Right cardiac atrium (tissue), 5 donors: ENCODE data around the gene P4HA2. TPM values are rescaled to one million over a fixed set of nuclear protein-coding genes. Genes with fewer than 3 reads are reported as not detected.

ENCODE experiments used
- ATAC-seq, 2 donors: fragments of 200-7000 bp; cut with Tn5 transposase; one replicate each; pipeline versions ENCODE4 v1.8.0 to v1.9.1; 2020; ENCODE audit warnings: moderate library complexity in 2 of 2, mild to moderate bottlenecking in 1 of 2
- DNase-seq, 3 donors: peaks; one replicate each; pipeline ENCODE4 v3.0.0-alpha.2; 2020
- H3K27ac ChIP-seq: one replicate; pipeline ENCODE4 v1.5.1; 2013; ENCODE audit warnings: mild to moderate bottlenecking, low read length, control low read depth, moderate library complexity
- H3K27me3 ChIP-seq: one replicate; pipeline ENCODE4 v1.6.1; 2013; ENCODE audit not compliant: control insufficient read depth, insufficient read depth
- H3K4me1 ChIP-seq: one replicate; pipeline ENCODE4 v1.6.1; 2013; ENCODE audit warnings: low read length; ENCODE audit not compliant: control insufficient read depth, insufficient read depth
- H3K4me3 ChIP-seq: one replicate; pipeline ENCODE4 v1.5.1; 2013; ENCODE audit warnings: low read length, control low read depth
- H3K9me3 ChIP-seq: one replicate; pipeline ENCODE4 v1.6.1; 2013; ENCODE audit warnings: low read length; ENCODE audit not compliant: control insufficient read depth
- WGBS: extraction: QIAGEN DNeasy Blood & Tissue Kit; methylation state at CpG from one replicate; pipeline ENCODE4 v1.1.7; 2013; 5-methylcytosine and 5-hydroxymethylcytosine counted together
- intact Hi-C, 4 donors: fragments of 100-400 bp; cut with DNase I; formaldehyde crosslinking; loops; one replicate each; pipeline versions ENCODE4 v1.11.0 to v1.14.0; 2022 to 2023
- polyA plus RNA-seq: library from polyadenylated mRNA; stranded (reverse); fragments of 200-250 nt; gene quantifications from one replicate; pipeline ENCODE4 v1.2.3, GENCODE V29; 2013
- total RNA-seq, 4 donors: library from RNA; stranded (reverse); fragmentation: NEBNext Ultra II Directional; extraction: Animal tissue kit (Norgen Biotek cat#: 25700); gene quantifications; one replicate each; pipeline ENCODE4 v1.2.1, GENCODE V29; 2021
- donor health status: healthy with polysubstance abuse.
- donor health status: DM: no; HTN: yes; CAD: no.
- donor health status: DM: no; HTN: no; CAD: no.
- donor health status: DM: no; HTN: yes; CAD: no; lungs with severe emphysema.
- donor health status: DM: yes; HTN: yes; CAD: no.

P4HA2 gene
- total and polyA plus RNA-seq, 5 donors: 51.9 to 103 (median 71.4) TPM

- Histone ChIP-seq H3K27me3 (no peaks in the 10 kb centered on the region), H3K9me3 (no peaks in the 10 kb centered on the region), H3K27ac (no peak overlapping the region), H3K4me1 (peaks cover 46% of the 10 kb centered on the region), H3K4me3 (no peak overlapping the region)
- intact Hi-C loops: no loop called here
- WGBS: 63% methylated on average over 7 of the region's 7 CpGs
- ATAC-seq (peak in 1 of 2 donors; percentile 39), DNase-seq (peak in 2 of 3 donors; percentile 60 to 68)
Observed at GRCh38 chr5:132263548-132264261, 36.1 kb upstream of the P4HA2 start.

GRCh38 chr5:132262882-132263547 lies 35.4 kb upstream of the P4HA2 start:
- WGBS: 98% methylated on average over 2 of the region's 2 CpGs
- DNase-seq: no peak
- intact Hi-C loops: no loop called here

DNA sequence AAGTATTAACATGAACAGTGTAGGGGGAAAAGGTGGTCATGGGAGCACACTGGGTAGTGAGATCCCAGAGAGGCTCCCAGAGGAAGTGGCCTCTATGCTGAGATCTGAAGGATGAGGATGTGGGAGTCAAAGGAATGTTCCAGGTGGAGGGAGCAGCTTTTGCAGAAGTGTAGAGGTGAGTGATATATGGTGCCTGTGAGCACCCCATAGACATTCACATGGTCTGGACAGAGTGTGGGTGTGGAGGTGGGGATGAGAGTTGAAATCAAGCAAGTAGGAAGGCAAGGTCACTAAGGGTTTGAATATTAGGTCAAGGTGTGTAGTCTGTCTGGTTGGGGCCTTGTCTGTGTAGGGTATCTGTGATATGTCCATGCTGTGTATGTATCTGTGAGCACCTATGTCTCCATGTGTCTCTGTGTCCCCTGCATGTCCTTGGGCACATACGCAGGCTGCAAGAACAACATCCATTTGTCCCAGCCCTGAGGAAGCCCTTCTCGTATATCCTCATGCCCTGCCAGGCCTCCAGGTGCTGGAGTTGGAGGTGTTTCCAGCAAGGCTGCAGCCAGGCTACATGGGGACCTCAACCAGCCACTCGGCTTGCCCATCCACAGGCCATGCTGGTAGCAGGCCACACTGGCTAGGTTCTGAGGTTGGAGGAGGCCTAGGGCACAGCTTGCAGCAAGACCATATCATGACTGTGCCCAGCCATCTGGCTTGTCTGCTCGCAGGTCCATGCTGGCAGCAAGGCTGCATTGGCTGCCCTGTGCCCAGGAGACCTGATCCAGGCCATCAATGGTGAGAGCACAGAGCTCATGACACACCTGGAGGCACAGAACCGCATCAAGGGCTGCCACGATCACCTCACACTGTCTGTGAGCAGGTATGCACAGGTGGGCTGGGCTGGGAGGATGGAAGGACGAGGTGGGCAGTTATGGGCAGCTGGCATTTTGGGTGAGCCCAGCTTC lies 34.5 kb upstream of the P4HA2 start:
- intact Hi-C loops: no loop called here
- no peak overlapping the region for H3K4me3 ChIP-seq
- DNase-seq: no peak
- peaks cover 51% of the 10 kb centered on the region for H3K4me1 ChIP-seq
- no peak overlapping the region for H3K27ac ChIP-seq
- ATAC-seq: no peak
- no peaks in the 10 kb centered on the region for H3K9me3 ChIP-seq
- WGBS: 94% methylated on average over 7 of the region's 7 CpGs
- H3K27me3 ChIP-seq: no peaks in the 10 kb centered on the region

More at GRCh38 chr5:132262882-132263547, 35.4 kb upstream of the P4HA2 start:
- ATAC-seq: no peak
- no peak overlapping the region for H3K27ac ChIP-seq
- no peak overlapping the region for H3K4me3 ChIP-seq
- no peaks in the 10 kb centered on the region for H3K27me3 ChIP-seq
- no peaks in the 10 kb centered on the region for H3K9me3 ChIP-seq
- H3K4me1 ChIP-seq: peaks cover 51% of the 10 kb centered on the region

DNA sequence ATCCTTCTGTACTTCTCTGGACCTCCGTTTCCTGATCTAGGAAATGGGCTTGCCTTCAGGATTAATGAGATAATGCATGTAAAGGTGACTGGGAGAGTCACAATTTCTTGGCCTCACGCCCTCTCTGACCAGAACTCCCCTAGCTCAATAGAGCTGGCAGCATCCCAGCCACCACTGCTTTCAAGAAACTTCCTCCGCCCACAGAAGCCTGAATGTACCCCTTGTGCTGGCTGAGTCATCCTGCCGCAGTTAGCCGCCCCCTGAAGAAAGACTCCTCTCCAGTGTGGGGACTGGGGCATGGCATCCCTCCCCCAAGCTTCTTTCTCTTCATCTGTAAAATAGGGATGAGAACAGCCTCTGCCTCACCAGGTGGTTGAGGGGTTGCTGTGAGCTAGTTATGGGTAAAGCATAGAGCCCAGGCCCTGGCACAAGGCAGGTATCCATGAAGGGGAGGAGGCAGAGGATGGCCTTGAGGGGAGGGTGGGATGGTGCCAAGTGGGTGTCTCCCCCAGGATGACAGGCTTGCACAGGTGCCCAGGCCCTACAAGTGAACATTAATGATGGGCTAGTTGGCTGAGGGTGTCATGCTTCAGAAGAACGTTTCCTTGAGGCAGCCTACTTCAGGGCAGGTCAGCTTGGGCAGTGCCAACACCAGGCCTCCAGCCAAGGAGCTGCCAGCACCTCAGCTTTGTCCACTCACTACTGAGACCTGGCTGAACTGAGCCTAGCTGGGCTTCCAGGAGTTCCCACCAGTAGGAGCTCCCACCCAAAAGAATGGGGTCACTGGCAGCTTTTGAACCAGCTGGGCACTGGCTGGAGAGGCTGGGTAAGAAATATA lies 33.3 kb upstream of the P4HA2 start:
- DNase-seq (peak in 2 of 3 donors; percentile 82 to 83), ATAC-seq (peak in 1 of 2 donors; percentile 7)
- WGBS: 45% methylated on average over 6 of the region's 6 CpGs
- Histone ChIP-seq H3K27ac (peak overlapping the region; percentile 1), H3K4me3 (no peak overlapping the region), H3K9me3 (no peaks in the 10 kb centered on the region), H3K4me1 (peaks cover 47% of the 10 kb centered on the region), H3K27me3 (no peaks in the 10 kb centered on the region)
- intact Hi-C loops: no loop called here

GRCh38 chr5:132260051-132260450 lies 32.4 kb upstream of the P4HA2 start:
- Histone ChIP-seq H3K4me3 (no peak overlapping the region), H3K4me1 (peaks cover 44% of the 10 kb centered on the region)
- no peak for ATAC-seq

GRCh38 chr5:132259069-132259851 lies 31.6 kb upstream of the P4HA2 start:
- peaks cover 51% of the 10 kb centered on the region for H3K4me1 ChIP-seq
- 42% methylated on average over 24 of the region's 24 CpGs for WGBS
- ATAC-seq: peak; percentile 77 to 84

More at GRCh38 chr5:132260051-132260450, 32.4 kb upstream of the P4HA2 start:
- Histone ChIP-seq H3K9me3 (no peaks in the 10 kb centered on the region), H3K27me3 (no peaks in the 10 kb centered on the region), H3K27ac (peak overlapping the region; percentile 71)
- DNase-seq: peak in 1 of 3 donors; percentile 48
- 57% methylated on average over 6 of the region's 6 CpGs for WGBS
- intact Hi-C loops: no loop called here

DNA sequence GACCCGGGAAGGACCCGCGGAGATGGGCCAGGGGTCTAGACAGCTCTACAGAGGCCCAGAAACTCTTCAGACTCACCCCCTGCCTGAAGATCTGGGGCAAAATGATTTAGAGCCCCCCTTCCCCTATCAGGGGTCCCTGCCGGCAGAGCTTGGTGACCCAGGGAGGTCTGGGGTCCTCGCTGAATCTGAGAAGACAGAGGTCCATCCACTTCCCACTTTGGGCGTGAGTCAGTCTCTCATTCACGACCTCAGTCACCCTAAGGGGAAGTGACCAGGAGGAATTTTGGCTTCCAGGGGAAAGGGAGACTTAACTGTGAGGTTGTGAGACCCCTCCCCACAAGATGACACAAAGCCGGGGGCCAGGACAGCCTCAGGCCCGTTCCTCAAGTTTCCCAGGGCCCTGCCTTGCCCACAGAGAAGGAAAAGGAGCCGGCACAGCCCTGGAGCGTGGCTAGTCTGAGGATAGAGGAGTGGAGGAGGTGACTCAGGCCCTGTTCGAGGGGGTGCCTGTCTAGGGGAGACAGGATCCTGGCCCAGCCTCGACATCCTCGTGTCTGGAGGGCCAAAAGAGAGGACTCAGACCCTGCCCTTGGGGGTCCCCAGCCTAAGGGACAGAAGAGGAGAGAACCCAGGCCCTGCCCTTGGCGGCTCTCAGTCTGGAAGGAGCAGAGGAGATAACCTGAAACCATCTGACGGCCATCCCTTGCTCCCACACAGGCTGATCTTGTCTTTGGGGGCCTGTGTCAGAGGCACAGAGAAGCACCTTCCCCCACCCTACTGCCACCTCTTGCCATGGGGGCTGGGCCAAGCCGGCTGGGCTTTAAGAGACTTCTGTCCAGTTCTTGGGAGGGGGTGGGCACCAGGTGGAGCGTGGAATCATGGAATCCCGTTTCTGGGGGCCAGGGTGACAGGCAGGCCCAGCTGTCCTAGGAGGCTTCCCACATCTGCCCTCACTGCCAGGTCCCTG lies 30.7 kb upstream of the P4HA2 start:
- ATAC-seq: peak; percentile 15 to 49

More at GRCh38 chr5:132259069-132259851, 31.6 kb upstream of the P4HA2 start:
- H3K4me3 ChIP-seq: peak overlapping the region; percentile 5
- peak; percentile 90 to 94 (median 94) for DNase-seq
- intact Hi-C loops: no loop called here
- no peaks in the 10 kb centered on the region for H3K27me3 ChIP-seq
- H3K9me3 ChIP-seq: no peaks in the 10 kb centered on the region
- H3K27ac ChIP-seq: peak overlapping the region; percentile 86

DNA sequence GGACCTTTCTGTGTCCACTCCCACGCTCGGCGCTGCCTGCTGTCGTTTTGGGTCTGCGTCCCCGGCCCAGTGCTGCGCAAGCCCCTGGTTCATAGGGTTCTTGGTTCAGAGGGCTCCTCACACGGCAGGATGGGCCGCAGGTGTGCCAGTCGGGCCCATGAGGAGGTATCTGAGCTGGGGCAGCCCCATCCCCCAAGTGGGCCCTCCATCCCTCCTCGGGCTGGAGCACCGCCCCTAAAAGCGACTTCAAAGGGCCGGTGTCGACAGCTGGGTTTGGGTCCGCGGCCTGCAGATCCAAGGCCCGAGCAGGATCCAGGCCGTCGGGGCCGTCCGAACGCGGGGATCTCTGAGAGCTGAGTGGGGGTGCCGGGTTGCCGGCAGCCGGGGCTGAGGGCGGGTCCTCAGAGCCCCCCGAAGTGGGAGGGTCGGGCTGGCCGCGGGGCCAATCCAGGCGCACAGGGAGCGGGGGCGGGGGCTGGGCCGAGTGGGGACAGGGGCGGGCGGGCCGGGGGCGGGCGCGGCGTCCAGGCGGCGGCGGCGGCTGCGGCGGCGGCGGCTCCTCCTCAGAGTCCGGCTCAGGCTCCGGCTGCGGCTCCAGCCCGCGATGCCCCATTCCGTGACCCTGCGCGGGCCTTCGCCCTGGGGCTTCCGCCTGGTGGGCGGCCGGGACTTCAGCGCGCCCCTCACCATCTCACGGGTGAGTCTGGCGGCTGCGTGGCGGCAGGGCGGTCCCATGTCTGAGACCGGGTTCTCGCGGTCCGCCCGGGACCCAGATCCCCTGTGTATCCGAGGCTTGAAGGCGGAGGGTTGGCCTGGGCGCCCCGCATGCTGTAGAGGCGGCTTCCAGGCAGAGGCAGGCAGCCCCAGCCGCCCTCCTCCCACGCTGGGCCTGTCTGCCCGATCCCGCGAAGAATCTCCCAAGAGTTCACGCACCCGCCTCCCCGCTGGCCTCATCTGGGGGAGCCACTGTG lies 29.8 kb upstream of the P4HA2 start, which contains the start of gene PDLIM4:
TSS of gene PDLIM4 (plus strand) at position 566 of the 971 bp plus-strand sequence. CDS start at position 605, 39 bp downstream.
- DNase-seq (peak; percentile 61 to 86 (median 84)), ATAC-seq (peak; percentile 25 to 39)
- Histone ChIP-seq H3K27me3 (no peaks in the 10 kb centered on the region), H3K9me3 (no peaks in the 10 kb centered on the region), H3K4me3 (peak within 1 kb of the TSS; percentile 60), H3K4me1 (peaks cover 39% of the 10 kb centered on the region), H3K27ac (peak within 1 kb of the TSS; percentile 86)
- intact Hi-C loops: no loop called here
- WGBS: 16% methylated on average over 85 of the region's 88 CpGs

More for the DNA sequence above, 30.7 kb upstream of the P4HA2 start:
- peaks cover 44% of the 10 kb centered on the region for H3K4me1 ChIP-seq
- peak overlapping the region; percentile 60 for H3K4me3 ChIP-seq
- peak in 2 of 3 donors; percentile 62 to 69 for DNase-seq
- WGBS: 43% methylated on average over 19 of the region's 19 CpGs
- intact Hi-C loops: no loop called here
- H3K27me3 ChIP-seq: no peaks in the 10 kb centered on the region
- H3K27ac ChIP-seq: peak overlapping the region; percentile 86
- no peaks in the 10 kb centered on the region for H3K9me3 ChIP-seq
